ENCODE measurements around the gene KRT71.

KRT71 gene

GRCh38 chr12:52591521-52591920 lies 38.6 kb upstream of the KRT71 start:
- Histone ChIP-seq H2AK5ac (ENCODE audit: low read length) (no peak overlapping the region), H3K27ac (ENCODE audit: low read depth, low read length) (no peak overlapping the region), H2BK120ac (ENCODE audit: insufficient read depth, low read length, poor library complexity) (no peak overlapping the region), H4K8ac (ENCODE audit: low read depth, low read length) (no peak overlapping the region), H3K4me1 (ENCODE audit: control insufficient read depth in 1 of 2, insufficient read depth in 2 of 2, low read length in 2 of 2) (no peaks in the 10 kb centered on the region), H2AFZ (ENCODE audit: insufficient read depth, low read length, poor library complexity) (no peak overlapping the region), H2BK5ac (ENCODE audit: low read depth, low read length, poor library complexity) (no peak overlapping the region), H4K12ac (ENCODE audit: low read depth, low read length) (no peak overlapping the region), H3K36me3 (ENCODE audit: control insufficient read depth in 1 of 2, insufficient read depth in 2 of 2, low read length in 2 of 2) (no peaks in the 10 kb centered on the region), H3K4me3 (ENCODE audit: low read depth, low read length) (no peak overlapping the region), H2BK12ac (ENCODE audit: low read length) (no peak overlapping the region), H3K9ac (ENCODE audit: low read length) (no peak overlapping the region), H4K91ac (ENCODE audit: low read depth, low read length) (no peak overlapping the region), H3K4me2 (ENCODE audit: low read length) (no peak overlapping the region), H3K27me3 (ENCODE audit: insufficient read depth, low read length) (no peaks in the 10 kb centered on the region), H3K79me1 (ENCODE audit: low read length) (no peaks in the 10 kb centered on the region), H3K14ac (ENCODE audit: low read length) (no peak overlapping the region), H3K18ac (ENCODE audit: low read length) (no peak overlapping the region), H3K79me2 (ENCODE audit: control insufficient read depth, insufficient read depth, low read length, poor library complexity) (no peaks in the 10 kb centered on the region), H3K9me3 (ENCODE audit: insufficient read depth, low read depth, low read length) (peaks cover 8% of the 10 kb centered on the region), H3K4ac (ENCODE audit: low read depth, low read length) (no peak overlapping the region), H3K23ac (ENCODE audit: low read length) (no peak overlapping the region)
- WGBS (ENCODE audit: extremely low coverage, insufficient coverage, insufficient read length), result no CpG with 5 or more reads among the region's 11 CpGs
- DNase-seq, result no peak

GRCh38 chr12:52590021-52590420 lies 37.1 kb upstream of the KRT71 start:
- no peak overlapping the region for H4K12ac ChIP-seq (ENCODE audit: low read depth, low read length)
- no peak overlapping the region for H2AFZ ChIP-seq (ENCODE audit: insufficient read depth, low read length, poor library complexity)
- H3K79me2 ChIP-seq (ENCODE audit: control insufficient read depth, insufficient read depth, low read length, poor library complexity), result no peaks in the 10 kb centered on the region
- no peak overlapping the region for H3K27ac ChIP-seq (ENCODE audit: low read depth, low read length)
- H2AK5ac ChIP-seq (ENCODE audit: low read length), result no peak overlapping the region
- no peak overlapping the region for H3K4me3 ChIP-seq (ENCODE audit: low read depth, low read length)
- no peak overlapping the region for H2BK12ac ChIP-seq (ENCODE audit: low read length)
- no peak overlapping the region for H3K4me2 ChIP-seq (ENCODE audit: low read length)
- no peaks in the 10 kb centered on the region for H3K79me1 ChIP-seq (ENCODE audit: low read length)
- no peak overlapping the region for H2BK120ac ChIP-seq (ENCODE audit: insufficient read depth, low read length, poor library complexity)
- peaks cover 8% of the 10 kb centered on the region for H3K9me3 ChIP-seq (ENCODE audit: insufficient read depth, low read depth, low read length)
- H3K4me1 ChIP-seq (ENCODE audit: control insufficient read depth in 1 of 2, insufficient read depth in 2 of 2, low read length in 2 of 2), result no peaks in the 10 kb centered on the region
- no peak overlapping the region for H4K91ac ChIP-seq (ENCODE audit: low read depth, low read length)
- H3K9ac ChIP-seq (ENCODE audit: low read length), result no peak overlapping the region
- no peak overlapping the region for H3K14ac ChIP-seq (ENCODE audit: low read length)
- no CpG with 5 or more reads among the region's 6 CpGs for WGBS (ENCODE audit: extremely low coverage, insufficient coverage, insufficient read length)
- no peak overlapping the region for H4K8ac ChIP-seq (ENCODE audit: low read depth, low read length)
- no peaks in the 10 kb centered on the region for H3K36me3 ChIP-seq (ENCODE audit: control insufficient read depth in 1 of 2, insufficient read depth in 2 of 2, low read length in 2 of 2)
- H3K4ac ChIP-seq (ENCODE audit: low read depth, low read length), result no peak overlapping the region
- DNase-seq, result no peak
- no peak overlapping the region for H3K23ac ChIP-seq (ENCODE audit: low read length)
- no peak overlapping the region for H3K18ac ChIP-seq (ENCODE audit: low read length)
- H2BK5ac ChIP-seq (ENCODE audit: low read depth, low read length, poor library complexity), result no peak overlapping the region
- no peaks in the 10 kb centered on the region for H3K27me3 ChIP-seq (ENCODE audit: insufficient read depth, low read length)

- no peak overlapping the region for H3K4ac ChIP-seq (ENCODE audit: low read depth, low read length)
- H2BK5ac ChIP-seq (ENCODE audit: low read depth, low read length, poor library complexity), result no peak overlapping the region
- no peaks in the 10 kb centered on the region for H3K79me2 ChIP-seq (ENCODE audit: control insufficient read depth, insufficient read depth, low read length, poor library complexity)
- no peak overlapping the region for H4K12ac ChIP-seq (ENCODE audit: low read depth, low read length)
- H3K36me3 ChIP-seq (ENCODE audit: control insufficient read depth in 1 of 2, insufficient read depth in 2 of 2, low read length in 2 of 2), result no peaks in the 10 kb centered on the region
- peaks cover 8% of the 10 kb centered on the region for H3K9me3 ChIP-seq (ENCODE audit: insufficient read depth, low read depth, low read length)
- H3K27me3 ChIP-seq (ENCODE audit: insufficient read depth, low read length), result no peaks in the 10 kb centered on the region
- no CpG with 5 or more reads among the region's 17 CpGs for WGBS (ENCODE audit: extremely low coverage, insufficient coverage, insufficient read length)
- no peak overlapping the region for H3K23ac ChIP-seq (ENCODE audit: low read length)
- no peak overlapping the region for H4K91ac ChIP-seq (ENCODE audit: low read depth, low read length)
- no peak overlapping the region for H3K9ac ChIP-seq (ENCODE audit: low read length)
- no peak overlapping the region for H2AK5ac ChIP-seq (ENCODE audit: low read length)
- no peak overlapping the region for H3K27ac ChIP-seq (ENCODE audit: low read depth, low read length)
- H3K4me2 ChIP-seq (ENCODE audit: low read length), result no peak overlapping the region
- H3K18ac ChIP-seq (ENCODE audit: low read length), result no peak overlapping the region
- no peak overlapping the region for H3K14ac ChIP-seq (ENCODE audit: low read length)
- no peaks in the 10 kb centered on the region for H3K79me1 ChIP-seq (ENCODE audit: low read length)
- H3K4me3 ChIP-seq (ENCODE audit: low read depth, low read length), result no peak overlapping the region
- H2AFZ ChIP-seq (ENCODE audit: insufficient read depth, low read length, poor library complexity), result no peak overlapping the region
- H3K4me1 ChIP-seq (ENCODE audit: control insufficient read depth in 1 of 2, insufficient read depth in 2 of 2, low read length in 2 of 2), result peaks cover 0 to 2% of the 10 kb centered on the region in 2 experiments
- no peak overlapping the region for H2BK120ac ChIP-seq (ENCODE audit: insufficient read depth, low read length, poor library complexity)
- no peak overlapping the region for H4K8ac ChIP-seq (ENCODE audit: low read depth, low read length)
- no peak for DNase-seq
- no peak overlapping the region for H2BK12ac ChIP-seq (ENCODE audit: low read length)
Observed at GRCh38 chr12:52587563-52587962, 34.6 kb upstream of the KRT71 start.

- Histone ChIP-seq H3K27ac (ENCODE audit: low read depth, low read length) (no peak overlapping the region), H3K9ac (ENCODE audit: low read length) (no peak overlapping the region), H3K36me3 (ENCODE audit: control insufficient read depth in 1 of 2, insufficient read depth in 2 of 2, low read length in 2 of 2) (no peaks in the 10 kb centered on the region), H3K79me2 (ENCODE audit: control insufficient read depth, insufficient read depth, low read length, poor library complexity) (no peaks in the 10 kb centered on the region), H3K18ac (ENCODE audit: low read length) (no peak overlapping the region), H3K14ac (ENCODE audit: low read length) (no peak overlapping the region), H3K27me3 (ENCODE audit: insufficient read depth, low read length) (no peaks in the 10 kb centered on the region), H3K4me1 (ENCODE audit: control insufficient read depth in 1 of 2, insufficient read depth in 2 of 2, low read length in 2 of 2) (peaks cover 0 to 5% of the 10 kb centered on the region in 2 experiments), H3K4ac (ENCODE audit: low read depth, low read length) (no peak overlapping the region), H2BK12ac (ENCODE audit: low read length) (no peak overlapping the region), H2BK5ac (ENCODE audit: low read depth, low read length, poor library complexity) (no peak overlapping the region), H4K8ac (ENCODE audit: low read depth, low read length) (no peak overlapping the region), H3K23ac (ENCODE audit: low read length) (no peak overlapping the region), H2AK5ac (ENCODE audit: low read length) (no peak overlapping the region), H4K12ac (ENCODE audit: low read depth, low read length) (no peak overlapping the region), H3K79me1 (ENCODE audit: low read length) (no peaks in the 10 kb centered on the region), H2AFZ (ENCODE audit: insufficient read depth, low read length, poor library complexity) (no peak overlapping the region), H3K4me2 (ENCODE audit: low read length) (no peak overlapping the region), H2BK120ac (ENCODE audit: insufficient read depth, low read length, poor library complexity) (no peak overlapping the region), H3K9me3 (ENCODE audit: insufficient read depth, low read depth, low read length) (peaks cover 3% of the 10 kb centered on the region), H4K91ac (ENCODE audit: low read depth, low read length) (no peak overlapping the region), H3K4me3 (ENCODE audit: low read depth, low read length) (no peak overlapping the region)
- no CpG with 5 or more reads among the region's 9 CpGs for WGBS (ENCODE audit: extremely low coverage, insufficient coverage, insufficient read length)
- no peak for DNase-seq
Observed at GRCh38 chr12:52585946-52586345, 33.0 kb upstream of the KRT71 start.

Data from trophoblast cell (in vitro differentiated cells and primary cell).